DOHH2 (cell line): ENCODE results near the gene FGF5.

Source experiments
- H3F3A ChIP-seq: fragments of 200-600 bp; sonication (generic), shearing (Covaris generic); 2 replicates; pipeline ENCODE4 v1.6.0; 2016; ENCODE audit warnings: antibody characterized with exemption, mild to moderate bottlenecking; ENCODE audit not compliant: control insufficient read depth, insufficient read depth
- H3K27ac ChIP-seq: fragments of 200-600 bp; sonication (generic); 2 replicates; pipeline ENCODE4 v1.5.1; 2014; ENCODE audit warnings: low read depth, mild to moderate bottlenecking, low read length, moderate library complexity
- H3K27me3 ChIP-seq: fragments of 200-600 bp; sonication (generic); 2 replicates; pipeline ENCODE4 v1.6.1; 2014; ENCODE audit warnings: mild to moderate bottlenecking, low read length, mixed read lengths; ENCODE audit not compliant: control insufficient read depth
- H3K36me3 ChIP-seq: fragments of 200-600 bp; sonication (generic); 2 replicates; pipeline ENCODE4 v1.6.1; 2014; ENCODE audit warnings: mild to moderate bottlenecking, low read length, moderate library complexity, mixed read lengths; ENCODE audit not compliant: control insufficient read depth
- H3K4me1 ChIP-seq: fragments of 200-600 bp; sonication (generic); 2 replicates; pipeline ENCODE4 v1.6.1; 2014; ENCODE audit warnings: mild to moderate bottlenecking, low read length, mixed read lengths; ENCODE audit not compliant: control insufficient read depth
- H3K4me2 ChIP-seq: fragments of 200-600 bp; sonication (generic); 2 replicates; pipeline ENCODE4 v1.6.0; 2014; ENCODE audit warnings: mild to moderate bottlenecking, low read length, moderate library complexity
- H3K4me3 ChIP-seq: fragments of 200-600 bp; sonication (generic); 2 replicates; pipeline ENCODE4 v1.5.1; 2014; ENCODE audit warnings: mild to moderate bottlenecking, low read length, mixed read lengths
- H3K79me2 ChIP-seq: fragments of 200-600 bp; sonication (generic); 2 replicates; pipeline ENCODE4 v1.6.1; 2014; ENCODE audit warnings: mild to moderate bottlenecking, low read length, mixed read lengths; ENCODE audit not compliant: control insufficient read depth
- H3K9me2 ChIP-seq: fragments of 200-600 bp; sonication (generic); replicated peaks from 2 replicates; pipeline ENCODE4 v1.6.1; 2014; ENCODE audit warnings: mild to moderate bottlenecking, low read length, mixed read lengths; ENCODE audit not compliant: control insufficient read depth
- H3K9me3 ChIP-seq: fragments of 200-600 bp; sonication (generic); 2 replicates; pipeline ENCODE4 v1.6.1; 2014; ENCODE audit warnings: antibody characterized with exemption, low read length, mixed read lengths; ENCODE audit not compliant: control insufficient read depth, insufficient read depth
- H4K20me1 ChIP-seq: fragments of 200-600 bp; sonication (generic); 2 replicates; pipeline ENCODE4 v1.6.0; 2014; ENCODE audit warnings: low read depth, mild to moderate bottlenecking, antibody characterized with exemption, low read length, moderate library complexity; ENCODE audit not compliant: control insufficient read depth, insufficient read depth
- EZH2phosphoT487 ChIP-seq: fragments of 200-600 bp; sonication (generic); IDR thresholded peaks from 2 replicates; pipeline ENCODE4 v1.6.1; 2017; ENCODE audit warnings: borderline replicate concordance, mild to moderate bottlenecking, antibody characterized with exemption, low read length, moderate library complexity, mixed read lengths
- TF ChIP-seq, protein P1 (sequence below): fragments of 200-600 bp; sonication (generic); IDR thresholded peaks from one replicate; pipeline ENCODE4 v1.5.1; 2014; ENCODE audit warnings: antibody characterized with exemption, mild to moderate bottlenecking, low read depth, low read length; ENCODE audit not compliant: poor library complexity, severe bottlenecking

The FGF5 gene

DNA sequence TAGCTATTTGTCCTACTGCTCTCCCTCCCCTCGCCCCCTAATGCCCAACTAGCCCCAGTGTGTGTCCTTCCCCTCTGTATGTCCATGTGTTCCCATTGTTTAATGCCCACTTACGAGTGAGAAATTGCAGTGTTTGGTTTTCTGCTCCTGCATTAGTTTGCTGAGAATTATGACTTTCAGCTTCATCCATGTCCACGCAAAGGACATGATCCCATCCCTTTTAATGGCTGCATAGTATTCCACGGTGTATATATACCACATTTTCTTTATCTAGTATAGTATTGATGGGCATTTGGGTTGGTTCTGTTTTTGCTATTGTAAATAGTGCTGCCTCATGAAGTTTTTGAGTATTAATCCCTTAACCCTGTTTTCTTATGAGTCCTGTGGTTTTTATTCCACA, 35.4 kb downstream of the FGF5 start:
- no peaks in the 10 kb centered on the region for H3K79me2 ChIP-seq
- H3K27me3 ChIP-seq, result peaks cover 6% of the 10 kb centered on the region; the same call in 1 of the 2 replicates
- H3K9me2 ChIP-seq, result no peaks in the 10 kb centered on the region
- H3K4me3 ChIP-seq, result no peak overlapping the region
- no peaks in the 10 kb centered on the region for H3F3A ChIP-seq
- peaks cover 3% of the 10 kb centered on the region; the same call in 1 of the 2 replicates for H3K9me3 ChIP-seq
- H3K27ac ChIP-seq, result no peak overlapping the region
- no peaks in the 10 kb centered on the region for H4K20me1 ChIP-seq
- TF ChIP-seq EZH2phosphoT487, result no peak
- TF ChIP-seq, protein P1, sequence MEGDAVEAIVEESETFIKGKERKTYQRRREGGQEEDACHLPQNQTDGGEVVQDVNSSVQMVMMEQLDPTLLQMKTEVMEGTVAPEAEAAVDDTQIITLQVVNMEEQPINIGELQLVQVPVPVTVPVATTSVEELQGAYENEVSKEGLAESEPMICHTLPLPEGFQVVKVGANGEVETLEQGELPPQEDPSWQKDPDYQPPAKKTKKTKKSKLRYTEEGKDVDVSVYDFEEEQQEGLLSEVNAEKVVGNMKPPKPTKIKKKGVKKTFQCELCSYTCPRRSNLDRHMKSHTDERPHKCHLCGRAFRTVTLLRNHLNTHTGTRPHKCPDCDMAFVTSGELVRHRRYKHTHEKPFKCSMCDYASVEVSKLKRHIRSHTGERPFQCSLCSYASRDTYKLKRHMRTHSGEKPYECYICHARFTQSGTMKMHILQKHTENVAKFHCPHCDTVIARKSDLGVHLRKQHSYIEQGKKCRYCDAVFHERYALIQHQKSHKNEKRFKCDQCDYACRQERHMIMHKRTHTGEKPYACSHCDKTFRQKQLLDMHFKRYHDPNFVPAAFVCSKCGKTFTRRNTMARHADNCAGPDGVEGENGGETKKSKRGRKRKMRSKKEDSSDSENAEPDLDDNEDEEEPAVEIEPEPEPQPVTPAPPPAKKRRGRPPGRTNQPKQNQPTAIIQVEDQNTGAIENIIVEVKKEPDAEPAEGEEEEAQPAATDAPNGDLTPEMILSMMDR, result no peak
- no peaks in the 10 kb centered on the region for H3K4me1 ChIP-seq
- no peak overlapping the region for H3K4me2 ChIP-seq
- no peaks in the 10 kb centered on the region for H3K36me3 ChIP-seq

DNA sequence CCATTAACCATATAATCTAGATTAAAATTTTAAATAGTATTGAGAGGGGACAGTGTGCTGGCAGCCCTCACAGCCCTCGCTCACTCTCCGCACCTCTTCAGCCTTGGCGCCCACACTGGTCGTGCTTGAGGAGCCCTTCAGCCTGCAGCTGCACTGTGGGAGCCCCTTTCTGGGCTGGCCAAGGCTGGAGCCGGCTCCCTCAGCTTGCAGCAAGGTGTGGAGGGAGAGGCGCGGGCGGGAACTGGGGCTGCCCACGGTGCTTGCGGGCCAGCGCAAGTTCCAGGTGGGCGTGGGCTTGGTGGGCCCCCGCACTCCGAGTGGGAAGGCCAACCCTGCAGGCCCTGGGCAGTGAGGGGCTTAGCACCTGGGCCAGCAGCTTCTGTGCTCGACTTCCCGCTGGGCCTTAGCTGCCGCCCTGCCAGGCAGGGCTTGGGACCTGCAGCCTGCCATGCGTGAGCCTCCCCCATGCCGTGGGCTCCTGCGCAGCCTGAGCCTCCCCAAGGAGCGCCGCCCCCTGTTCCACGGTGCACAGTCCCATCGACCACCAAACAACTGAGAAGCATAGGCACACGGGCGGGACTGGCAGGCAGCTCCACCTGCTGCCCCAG, 36.3 kb downstream of the FGF5 start:
- Histone ChIP-seq H3K79me2 (no peaks in the 10 kb centered on the region), H3K27ac (no peak overlapping the region), H3K9me2 (no peaks in the 10 kb centered on the region), H3K36me3 (no peaks in the 10 kb centered on the region), H3K4me3 (no peak overlapping the region), H3K9me3 (peaks cover 3% of the 10 kb centered on the region; the same call in 1 of the 2 replicates), H3K4me2 (no peak overlapping the region), H4K20me1 (no peaks in the 10 kb centered on the region), H3F3A (no peaks in the 10 kb centered on the region), H3K27me3 (peaks cover 7% of the 10 kb centered on the region; the same call in 1 of the 2 replicates), H3K4me1 (no peaks in the 10 kb centered on the region)
- no peak for TF ChIP-seq EZH2phosphoT487
- TF ChIP-seq, protein P1, result no peak

DNA sequence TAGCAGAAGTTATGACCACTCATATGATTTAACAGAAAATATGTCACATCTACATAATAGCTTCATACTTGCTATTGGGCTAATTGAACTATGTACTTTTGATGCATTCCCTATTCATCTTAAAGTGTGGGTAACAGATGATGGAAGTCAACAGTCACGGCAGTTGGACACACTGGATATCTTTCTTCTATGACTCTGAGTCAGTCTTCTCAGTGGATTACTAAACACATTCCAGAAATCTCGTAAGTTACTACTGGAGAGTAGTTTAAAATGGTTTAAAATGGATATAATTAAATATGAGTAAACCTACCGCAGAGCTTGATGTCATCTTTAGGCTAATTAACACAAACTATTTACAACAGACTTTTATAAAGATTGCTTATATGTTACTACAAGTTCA, 39.0 kb downstream of the FGF5 start:
- no peak for TF ChIP-seq EZH2phosphoT487
- TF ChIP-seq, protein P1, result no peak
- H3F3A ChIP-seq, result no peaks in the 10 kb centered on the region
- peaks cover 7% of the 10 kb centered on the region; the same call in 1 of the 2 replicates for H3K27me3 ChIP-seq
- no peaks in the 10 kb centered on the region for H3K9me2 ChIP-seq
- H3K36me3 ChIP-seq, result no peaks in the 10 kb centered on the region
- no peaks in the 10 kb centered on the region for H4K20me1 ChIP-seq
- peaks cover 3% of the 10 kb centered on the region; the same call in 1 of the 2 replicates for H3K9me3 ChIP-seq
- no peak overlapping the region for H3K4me2 ChIP-seq
- H3K27ac ChIP-seq, result no peak overlapping the region
- H3K4me3 ChIP-seq, result no peak overlapping the region
- no peaks in the 10 kb centered on the region for H3K4me1 ChIP-seq
- no peaks in the 10 kb centered on the region for H3K79me2 ChIP-seq
